Measurements from ENCODE around the gene SLC7A7.

SLC7A7 gene

GRCh38 chr14:22812744-22813143 is 2.5 kb downstream of the SLC7A7 start:
- TF ChIP-seq GATA3 (IDR thresholded peaks at IDR 0.05; ENCODE audit: low read depth, low read length): no peak
- TF ChIP-seq GATA2 (IDR thresholded peaks at IDR 0.05; ENCODE audit: low read depth, low read length): no peak

- TF ChIP-seq GATA2 (IDR thresholded peaks at IDR 0.05; ENCODE audit: low read depth, low read length) (no peak), GATA3 (IDR thresholded peaks at IDR 0.05; ENCODE audit: low read depth, low read length) (no peak)
These were observed 3.5 kb downstream of the SLC7A7 start for GRCh38 chr14:22811722-22812121.

GRCh38 chr14:22808388-22809209 is 6.6 kb downstream of the SLC7A7 start:
- no peak for TF ChIP-seq GATA2 (IDR thresholded peaks at IDR 0.05; ENCODE audit: low read depth, low read length)
- TF ChIP-seq GATA3 (IDR thresholded peaks at IDR 0.05; ENCODE audit: low read depth, low read length): no peak

- TF ChIP-seq GATA3 (IDR thresholded peaks at IDR 0.05; ENCODE audit: low read depth, low read length) (no peak), GATA2 (IDR thresholded peaks at IDR 0.05; ENCODE audit: low read depth, low read length) (no peak)
These were observed 7.7 kb downstream of the SLC7A7 start for GRCh38 chr14:22807432-22808087.

GRCh38 chr14:22803687-22803974 is 11.6 kb downstream of the SLC7A7 start:
- TF ChIP-seq GATA3 (IDR thresholded peaks at IDR 0.05; ENCODE audit: low read depth, low read length): no peak
- TF ChIP-seq GATA2 (IDR thresholded peaks at IDR 0.05; ENCODE audit: low read depth, low read length): no peak

- TF ChIP-seq GATA2 (IDR thresholded peaks at IDR 0.05; ENCODE audit: low read depth, low read length) (no peak), GATA3 (IDR thresholded peaks at IDR 0.05; ENCODE audit: low read depth, low read length) (no peak)
These were observed 12.2 kb downstream of the SLC7A7 start for GRCh38 chr14:22802860-22803686.

GRCh38 chr14:22801716-22802115 is 13.5 kb downstream of the SLC7A7 start:
- TF ChIP-seq GATA2 (IDR thresholded peaks at IDR 0.05; ENCODE audit: low read depth, low read length): no peak
- TF ChIP-seq GATA3 (IDR thresholded peaks at IDR 0.05; ENCODE audit: low read depth, low read length): no peak

GRCh38 chr14:22800346-22800745 is 14.9 kb downstream of the SLC7A7 start:
- no peak for TF ChIP-seq GATA2 (IDR thresholded peaks at IDR 0.05; ENCODE audit: low read depth, low read length)
- no peak for TF ChIP-seq GATA3 (IDR thresholded peaks at IDR 0.05; ENCODE audit: low read depth, low read length)

- TF ChIP-seq GATA2 (IDR thresholded peaks at IDR 0.05; ENCODE audit: low read depth, low read length) (no peak), GATA3 (IDR thresholded peaks at IDR 0.05; ENCODE audit: low read depth, low read length) (no peak)
These were observed 16.7 kb downstream of the SLC7A7 start for GRCh38 chr14:22798528-22798927.

- TF ChIP-seq GATA3 (IDR thresholded peaks at IDR 0.05; ENCODE audit: low read depth, low read length): no peak
- TF ChIP-seq GATA2 (IDR thresholded peaks at IDR 0.05; ENCODE audit: low read depth, low read length): no peak
These were observed 18.0 kb downstream of the SLC7A7 start for GRCh38 chr14:22797017-22797917.

- TF ChIP-seq GATA3 (IDR thresholded peaks at IDR 0.05; ENCODE audit: low read depth, low read length) (no peak), GATA2 (IDR thresholded peaks at IDR 0.05; ENCODE audit: low read depth, low read length) (no peak)
These were observed 19.0 kb downstream of the SLC7A7 start for GRCh38 chr14:22796087-22796707.

GRCh38 chr14:22794551-22794951 is 20.7 kb downstream of the SLC7A7 start:
- TF ChIP-seq GATA2 (IDR thresholded peaks at IDR 0.05; ENCODE audit: low read depth, low read length): no peak
- no peak for TF ChIP-seq GATA3 (IDR thresholded peaks at IDR 0.05; ENCODE audit: low read depth, low read length)

- no peak for TF ChIP-seq GATA3 (IDR thresholded peaks at IDR 0.05; ENCODE audit: low read depth, low read length)
These were observed 21.3 kb downstream of the SLC7A7 start for GRCh38 chr14:22793976-22794375.
